Measurements from ENCODE around the gene CEACAM18.
"Not testable (repeated sequence)": the region's sequence is repeated elsewhere in the genome, so short reads cannot be mapped to it uniquely, and the experiment has no call there.

The CEACAM18 gene

DNA sequence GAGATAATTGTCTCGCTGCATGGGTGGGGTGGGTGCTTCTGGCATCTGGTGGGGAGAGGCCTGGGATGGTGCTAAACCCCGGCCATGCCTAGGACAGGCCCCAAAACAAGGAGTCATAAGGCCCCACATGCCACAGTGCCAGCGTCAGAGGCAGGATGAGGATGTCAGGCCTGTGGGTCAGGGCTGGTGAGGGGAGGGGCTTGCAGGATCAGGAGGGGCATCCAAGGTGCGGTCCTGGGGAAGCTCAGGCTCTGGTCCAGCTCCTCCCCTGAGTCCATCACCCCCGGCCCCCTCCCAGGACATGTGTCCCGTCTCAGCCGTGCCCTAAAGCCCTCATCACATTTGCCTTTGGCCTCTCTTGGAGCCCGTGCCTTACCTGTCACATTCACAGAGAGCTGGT is 22.6 kb downstream of the CEACAM18 start:
- not testable (repeated sequence) for DNase-seq

DNA sequence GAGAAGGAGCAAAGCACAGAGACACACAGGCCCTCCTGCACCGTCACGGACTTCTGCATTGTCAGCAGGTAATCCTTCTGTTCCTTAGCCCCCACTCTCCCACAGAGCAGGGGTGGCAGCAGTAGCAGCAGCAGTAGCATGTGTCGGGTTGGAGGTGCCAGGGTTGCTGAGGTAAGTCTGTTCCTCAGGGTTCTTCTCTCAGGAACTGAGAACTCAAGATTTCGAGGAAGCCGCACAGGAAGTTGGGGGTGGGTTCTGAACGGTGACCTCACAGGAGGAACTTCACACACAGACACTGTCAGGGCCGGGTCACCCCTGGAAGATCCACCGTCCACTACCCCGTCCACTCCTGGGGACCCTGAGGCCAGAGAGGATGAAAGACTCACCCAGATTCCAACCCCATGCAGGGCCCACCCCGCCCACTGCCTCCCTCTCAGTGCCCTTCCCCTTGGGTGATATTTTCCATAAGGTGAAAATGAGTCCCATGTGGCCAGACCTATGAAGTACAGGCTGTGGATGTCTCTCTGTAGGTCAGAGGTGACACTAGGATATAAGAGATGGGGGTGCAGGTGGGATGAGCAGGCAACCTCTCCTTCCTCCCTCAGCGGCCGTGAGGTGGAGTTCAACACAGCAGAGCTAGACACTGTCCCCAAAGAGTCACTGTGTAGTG is 23.4 kb downstream of the CEACAM18 start, which contains the start of gene SIGLEC12:
SIGLEC12 (minus strand) TSS at position 207 of the 670 bp plus-strand sequence; CDS start at position 140, 67 bp downstream.
- DNase-seq: no peak

DNA sequence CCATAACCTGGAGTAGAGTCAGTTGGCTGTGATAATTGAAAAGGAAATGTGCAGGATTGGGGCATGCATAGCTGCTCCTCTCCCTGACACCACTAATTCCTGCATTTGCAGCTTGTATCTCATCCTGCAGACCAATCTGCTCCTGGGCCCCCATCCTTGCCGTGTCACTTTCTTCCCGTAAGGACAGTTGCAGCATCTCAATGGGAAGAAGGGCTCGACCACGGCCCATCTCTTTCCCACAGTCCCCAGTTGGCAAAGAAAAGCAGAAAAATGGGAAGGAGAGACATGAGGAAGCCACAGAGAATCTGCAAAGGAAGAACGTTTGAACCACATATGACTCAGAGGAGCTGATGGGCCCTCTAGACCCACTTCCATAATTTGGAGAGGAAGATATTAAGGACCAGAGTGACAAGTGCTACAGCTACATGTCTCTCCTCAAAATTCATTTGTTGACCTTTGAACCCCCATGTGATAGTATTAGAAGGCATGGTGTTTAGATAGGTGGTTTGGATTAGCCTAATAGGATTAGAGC is 25.0 kb downstream of the CEACAM18 start:
- DNase-seq: no peak

GRCh38 chr19:51503896-51504295 is 25.6 kb downstream of the CEACAM18 start:
- DNase-seq: no peak

DNA sequence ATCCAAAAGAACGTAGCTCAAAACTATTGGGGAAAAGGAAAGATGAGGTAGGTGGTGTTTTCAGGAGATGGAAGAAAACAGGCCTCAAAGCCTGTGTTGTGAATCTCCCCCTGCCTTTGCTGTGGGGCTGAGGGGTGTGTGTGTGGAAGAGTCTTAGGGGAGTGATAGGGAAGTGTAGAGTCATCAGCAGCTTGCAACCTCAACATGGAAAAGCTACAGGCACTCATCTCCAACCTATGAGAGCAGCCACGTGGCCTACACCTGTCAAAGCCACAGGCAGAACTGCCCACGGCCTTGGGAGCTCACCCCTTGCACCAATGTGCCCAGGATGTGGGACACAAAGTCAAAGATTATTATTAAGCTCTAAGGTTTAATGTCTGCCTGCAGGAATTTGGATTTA is 27.6 kb downstream of the CEACAM18 start:
- DNase-seq: no peak

GRCh38 chr19:51507192-51507591 is 28.9 kb downstream of the CEACAM18 start:
- DNase-seq: no peak

- no peak for DNase-seq
These were observed 29.3 kb downstream of the CEACAM18 start for GRCh38 chr19:51507640-51508058.

DNA sequence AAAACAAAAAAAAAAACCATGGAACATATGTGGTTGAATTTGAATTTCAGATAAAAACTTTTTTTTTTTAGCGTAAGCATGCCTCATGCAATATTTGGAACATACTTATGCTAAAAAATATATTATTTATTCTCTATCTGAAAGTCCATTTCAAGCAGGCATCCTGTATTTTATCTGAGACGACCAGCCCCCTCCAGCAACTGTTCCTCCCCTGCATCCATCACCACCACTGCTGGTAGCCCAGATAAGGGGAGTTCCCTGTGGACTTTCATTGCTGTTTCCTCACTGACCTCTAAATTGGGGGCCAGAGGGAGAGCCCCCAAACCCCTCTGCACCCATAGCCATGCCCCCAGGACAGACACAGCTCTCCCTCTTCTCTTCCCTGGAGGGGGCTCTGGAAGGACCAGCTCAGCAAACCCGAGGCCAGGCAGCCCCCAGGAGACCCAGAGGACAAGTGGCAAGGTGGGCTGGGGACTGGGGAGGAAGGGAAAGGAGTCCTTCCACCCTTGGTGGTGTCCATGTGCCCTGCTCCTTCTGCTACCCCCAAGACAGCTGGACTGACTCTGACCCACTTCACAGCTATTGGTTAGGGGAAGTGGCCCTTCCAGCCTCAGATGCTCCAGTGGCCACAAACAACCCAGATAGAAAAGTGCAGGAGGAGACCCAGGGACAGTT is 29.9 kb downstream of the CEACAM18 start:
- no peak for DNase-seq

- no peak for DNase-seq
These were observed 31.7 kb downstream of the CEACAM18 start for GRCh38 chr19:51509823-51510660.

GRCh38 chr19:51511353-51511752 is 33.0 kb downstream of the CEACAM18 start:
- no peak for DNase-seq

- DNase-seq: no peak
These were observed 35.6 kb downstream of the CEACAM18 start for GRCh38 chr19:51513968-51514367.

GRCh38 chr19:51514866-51515481 is 36.6 kb downstream of the CEACAM18 start:
- peak; percentile 66 for DNase-seq

DNA sequence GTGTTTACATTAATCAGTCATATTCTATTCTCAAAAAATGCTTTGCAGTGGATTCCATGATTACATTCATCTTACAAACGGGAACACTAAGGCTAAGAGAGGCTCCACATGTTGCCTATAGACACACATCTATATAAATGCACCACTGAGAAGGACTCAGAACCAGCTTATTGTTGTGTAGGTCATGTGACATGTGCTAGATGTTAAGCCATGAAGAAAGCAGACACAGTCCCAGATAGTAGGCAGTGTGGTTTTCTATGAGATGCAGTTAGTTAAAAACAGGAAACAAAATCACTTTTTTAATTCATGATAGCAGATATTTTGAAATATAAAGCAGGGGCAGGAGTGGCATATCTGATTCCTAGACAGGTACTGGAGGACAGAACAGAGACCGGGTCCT is 42.4 kb downstream of the CEACAM18 start:
- DNase-seq: no peak

GRCh38 chr19:51521357-51521756 is 43.0 kb downstream of the CEACAM18 start:
- DNase-seq: no peak

DNA sequence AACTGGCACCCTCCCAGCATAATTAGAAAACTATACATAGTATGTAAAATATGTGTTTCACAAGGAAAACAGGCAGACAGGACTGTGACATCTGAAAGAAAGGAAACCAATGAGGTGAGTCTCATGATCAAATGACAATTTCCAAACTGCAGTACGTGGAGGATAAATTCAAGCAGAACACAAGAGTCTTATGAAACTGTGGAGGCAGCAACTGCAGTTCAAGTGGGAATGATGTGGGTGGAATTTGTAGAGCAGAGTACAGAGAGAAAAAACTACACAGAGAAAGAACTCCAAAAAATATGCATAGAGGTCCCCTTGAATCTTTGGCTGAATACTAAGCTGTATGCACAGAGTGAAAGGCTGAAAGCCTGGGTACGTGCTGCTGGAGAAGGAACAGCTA is 43.4 kb downstream of the CEACAM18 start:
- no peak for DNase-seq

DNA sequence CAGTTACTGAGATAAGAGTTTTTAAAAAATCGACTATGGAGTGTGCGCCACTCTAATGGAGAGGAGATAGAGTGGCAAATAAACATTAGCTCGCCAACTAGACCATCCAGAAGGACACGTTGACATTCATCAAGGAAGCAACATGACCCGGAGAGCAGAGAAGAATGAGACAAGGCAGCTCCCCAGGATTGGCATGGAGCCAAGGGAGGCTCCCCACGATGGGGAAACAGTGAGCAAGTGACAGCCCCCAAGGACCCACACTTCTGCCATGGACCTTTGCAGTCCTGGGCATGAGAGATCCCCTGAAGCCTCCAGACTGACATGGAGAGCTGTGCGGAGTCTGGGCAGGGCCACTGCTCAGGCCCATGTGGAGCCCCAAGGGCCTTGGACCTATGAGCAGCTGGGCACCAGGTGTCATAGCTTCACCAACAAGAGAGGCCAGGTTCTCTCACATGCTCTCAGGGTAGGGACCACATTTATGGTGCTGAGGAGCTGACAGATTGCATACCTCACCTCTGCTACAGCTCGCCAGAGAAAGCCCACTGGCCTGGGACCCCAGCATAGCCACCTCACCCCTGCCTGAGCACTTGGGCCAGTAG is 46.4 kb downstream of the CEACAM18 start:
- no peak for DNase-seq

- DNase-seq: no peak
These were observed 47.3 kb downstream of the CEACAM18 start for GRCh38 chr19:51525651-51526050.

- no peak for DNase-seq
These were observed 51.0 kb downstream of the CEACAM18 start for GRCh38 chr19:51529301-51529700.

GRCh38 chr19:51530616-51531015 is 52.3 kb downstream of the CEACAM18 start:
- DNase-seq: no peak

- DNase-seq: no peak
These were observed 53.3 kb downstream of the CEACAM18 start, which contains the start of gene SIGLEC6 for GRCh38 chr19:51531349-51532315. Gene SIGLEC6 (minus strand): TSS chr19:51531670. CDS start chr19:51531648, 22 bp downstream.

DNA sequence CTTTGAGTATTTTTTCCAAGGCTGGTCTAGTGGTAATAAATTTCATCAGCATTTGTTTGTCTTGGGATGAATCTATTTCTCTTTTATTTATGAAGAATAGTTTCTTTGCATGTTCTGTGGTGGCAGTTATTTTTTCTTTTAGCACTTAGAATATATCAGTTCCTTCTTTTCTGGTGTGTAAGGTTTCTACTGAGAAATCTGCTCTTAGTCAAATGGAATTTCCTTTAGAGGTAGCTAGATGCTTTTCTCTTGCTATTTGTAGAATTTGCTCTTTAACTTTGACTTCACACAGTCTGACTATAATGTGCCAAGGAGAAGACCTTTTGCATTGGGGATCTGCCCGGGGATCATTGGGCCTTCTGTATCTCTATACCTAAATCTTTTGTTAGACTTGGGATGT is 57.2 kb downstream of the CEACAM18 start:
- no peak for DNase-seq
